ENCODE data around the gene NHSL1.

Gene NHSL1

GRCh38 chr6:138486249-138487101 is 12.8 kb downstream of the NHSL1 start:
- TF ChIP-seq FOXP2 (optimal IDR thresholded peaks at IDR 0.05; ENCODE audit: borderline replicate concordance, extremely low read depth, extremely low read length, insufficient read depth) (no peak), POLR2AphosphoS5 (IDR thresholded peaks at IDR 0.05; ENCODE audit: low read depth, low read length) (no peak), SIN3A (IDR thresholded peaks at IDR 0.05; ENCODE audit: borderline replicate concordance, insufficient read depth, low read length) (no peak), REST (IDR thresholded peaks at IDR 0.05; ENCODE audit: insufficient read depth in 1 of 2, low read depth in 2 of 2, low read length in 2 of 2) (no peak), TAF1 (IDR thresholded peaks at IDR 0.05; ENCODE audit: borderline replicate concordance, insufficient read depth, low read length) (no peak)

DNA sequence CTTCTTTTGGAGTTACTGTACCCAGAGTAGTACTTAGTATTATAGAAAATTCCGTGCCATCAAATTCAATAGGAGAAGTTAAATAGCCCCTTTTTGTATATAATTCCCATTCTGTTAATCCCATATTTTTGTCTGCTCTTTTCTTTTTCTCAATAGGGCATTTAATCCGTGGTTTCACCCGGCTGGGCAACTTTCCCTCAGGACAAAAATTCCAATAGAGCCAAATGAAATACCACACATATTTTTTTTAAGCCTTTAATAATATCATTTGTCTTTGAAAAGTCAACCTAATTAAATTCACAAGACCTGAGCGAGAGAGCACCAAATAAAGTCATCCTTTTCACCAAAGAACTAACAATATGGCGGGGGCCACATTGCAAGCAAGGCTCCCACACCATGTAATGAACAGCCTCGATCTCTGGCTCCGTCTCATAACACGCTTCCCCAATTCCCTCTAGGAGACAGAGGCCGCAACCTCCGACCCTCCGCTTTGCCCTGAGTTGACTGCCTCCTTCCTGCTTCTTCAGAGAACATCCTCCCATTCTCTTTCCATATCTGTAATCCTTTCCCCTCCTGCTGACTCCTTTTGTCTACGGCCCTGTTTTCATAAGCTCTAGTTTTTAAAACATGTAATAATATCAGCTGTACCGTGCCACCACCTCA is 13.6 kb downstream of the NHSL1 start:
- TF ChIP-seq FOXP2 (optimal IDR thresholded peaks at IDR 0.05; ENCODE audit: borderline replicate concordance, extremely low read depth, extremely low read length, insufficient read depth) (no peak), SIN3A (IDR thresholded peaks at IDR 0.05; ENCODE audit: borderline replicate concordance, insufficient read depth, low read length) (no peak), REST (IDR thresholded peaks at IDR 0.05; ENCODE audit: insufficient read depth in 1 of 2, low read depth in 2 of 2, low read length in 2 of 2) (no peak), TAF1 (IDR thresholded peaks at IDR 0.05; ENCODE audit: borderline replicate concordance, insufficient read depth, low read length) (no peak), POLR2AphosphoS5 (IDR thresholded peaks at IDR 0.05; ENCODE audit: low read depth, low read length) (peak; percentile 49; the same call in 1 of the 2 replicates)

DNA sequence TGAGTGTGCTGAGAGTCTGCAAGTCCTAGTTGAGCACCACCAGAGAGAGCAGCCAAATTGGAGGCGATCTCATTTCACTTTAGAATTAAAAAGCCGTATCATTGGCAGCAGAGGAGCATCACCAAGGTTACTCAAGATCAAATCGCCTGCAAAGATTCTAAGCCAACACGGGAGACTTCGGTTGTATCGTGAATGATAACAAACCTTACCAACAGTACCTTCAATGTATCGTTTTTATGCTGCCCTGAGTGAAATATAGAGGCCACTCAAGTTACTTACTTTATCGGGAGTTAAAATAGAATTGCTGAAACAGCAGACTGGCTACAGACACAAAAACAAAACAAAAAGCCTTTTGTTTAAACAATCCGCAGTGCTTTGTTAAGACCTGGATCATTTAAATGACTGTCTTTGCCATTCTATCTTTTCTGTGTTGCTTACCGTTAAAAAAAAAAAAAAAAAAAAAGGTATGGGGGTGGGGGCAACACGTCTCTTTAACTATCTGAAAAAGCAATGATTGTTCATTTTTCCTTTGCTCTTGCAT is 14.2 kb downstream of the NHSL1 start:
- no peak for TF ChIP-seq TAF1 (IDR thresholded peaks at IDR 0.05; ENCODE audit: borderline replicate concordance, insufficient read depth, low read length)
- TF ChIP-seq FOXP2 (optimal IDR thresholded peaks at IDR 0.05; ENCODE audit: borderline replicate concordance, extremely low read depth, extremely low read length, insufficient read depth), result no peak
- no peak for TF ChIP-seq REST (IDR thresholded peaks at IDR 0.05; ENCODE audit: insufficient read depth in 1 of 2, low read depth in 2 of 2, low read length in 2 of 2)
- no peak for TF ChIP-seq SIN3A (IDR thresholded peaks at IDR 0.05; ENCODE audit: borderline replicate concordance, insufficient read depth, low read length)
- TF ChIP-seq POLR2AphosphoS5 (IDR thresholded peaks at IDR 0.05; ENCODE audit: low read depth, low read length), result peak; percentile 52; the same call in 1 of the 2 replicates

- TF ChIP-seq TAF1 (IDR thresholded peaks at IDR 0.05; ENCODE audit: borderline replicate concordance, insufficient read depth, low read length) (no peak), SIN3A (IDR thresholded peaks at IDR 0.05; ENCODE audit: borderline replicate concordance, insufficient read depth, low read length) (no peak), FOXP2 (optimal IDR thresholded peaks at IDR 0.05; ENCODE audit: borderline replicate concordance, extremely low read depth, extremely low read length, insufficient read depth) (no peak), REST (IDR thresholded peaks at IDR 0.05; ENCODE audit: insufficient read depth in 1 of 2, low read depth in 2 of 2, low read length in 2 of 2) (no peak), POLR2AphosphoS5 (IDR thresholded peaks at IDR 0.05; ENCODE audit: low read depth, low read length) (no peak; the same call in 1 of the 2 replicates)
Observed at GRCh38 chr6:138484018-138484731, 15.1 kb downstream of the NHSL1 start.
